WTC11 (cell line): Measurements from ENCODE around the gene MICAL3. TPM values are rescaled to one million over a fixed set of nuclear protein-coding genes. Genes with fewer than 3 reads are reported as not detected.

Source experiments
- ATAC-seq: fragments of 200-7000 bp; cut with Tn5 transposase; 2 replicates; pipeline ENCODE4 v1.10.0; 2021; ENCODE audit warnings: mild to moderate bottlenecking, moderate library complexity
- CTCF ChIA-PET: fragments of 300-600 bp; sonication (Branson Sonifier 250); formaldehyde crosslinking; loops from one replicate; lab custom pipeline; 2021; ENCODE audit warnings: antibody characterized with exemption; lab: Charles Lee
- POLR2A ChIA-PET: fragments of 350-600 bp; sonication (Branson Sonifier 250); formaldehyde crosslinking; loops from one replicate; lab custom pipeline; 2021; ENCODE audit warnings: antibody characterized with exemption; lab: Charles Lee
- DNase-seq: peaks from one replicate; pipeline ENCODE4 v3.0.0; 2021; ENCODE audit warnings: low spot score
- H3K27ac Mint-ChIP-seq: 2 replicates; pipeline ENCODE4 v1.8.0; 2021; ENCODE audit warnings: mixed read lengths
- H3K27me3 Mint-ChIP-seq: 2 replicates; pipeline ENCODE4 v1.8.0; 2021; ENCODE audit warnings: low read depth, mild to moderate bottlenecking, moderate library complexity, mixed read lengths
- H3K36me3 Mint-ChIP-seq: 2 replicates; pipeline ENCODE4 v1.8.0; 2021; ENCODE audit warnings: mixed read lengths
- H3K4me1 Mint-ChIP-seq: 2 replicates; pipeline ENCODE4 v1.8.0; 2022; ENCODE audit warnings: mixed read lengths
- H3K4me3 Mint-ChIP-seq: 2 replicates; pipeline ENCODE4 v1.8.0; 2021; ENCODE audit warnings: mild to moderate bottlenecking, moderate library complexity, mixed read lengths
- H3K9me3 Mint-ChIP-seq: 2 replicates; pipeline ENCODE4 v1.8.0; 2021; ENCODE audit warnings: mixed read lengths
- AR ChIP-seq: fragments of 250-450 bp; sonication (Bioruptor Pico); IDR thresholded peaks from 2 replicates; pipeline ENCODE4 v1.9.0; 2021; ENCODE audit warnings: mild to moderate bottlenecking
- CTCF ChIP-seq: fragments of 200-600 bp; IDR thresholded peaks from 2 replicates; pipeline ENCODE4 v1.8.0; 2022; ENCODE audit warnings: antibody characterized with exemption
- E2F4 ChIP-seq: sonication (generic); formaldehyde crosslinking; IDR thresholded peaks from 2 replicates; pipeline ENCODE4 v1.8.1; 2022; ENCODE audit warnings: low read depth, mild to moderate bottlenecking, moderate library complexity, missing genetic modification reagents, borderline replicate concordance
- FOXK1 ChIP-seq: sonication (generic); formaldehyde crosslinking; IDR thresholded peaks from 2 replicates; pipeline ENCODE4 v1.8.0; 2022; ENCODE audit warnings: mild to moderate bottlenecking, moderate library complexity, missing genetic modification reagents
- FOXP1 ChIP-seq: sonication (generic); formaldehyde crosslinking; IDR thresholded peaks from 2 replicates; pipeline ENCODE4 v1.8.0; 2022; ENCODE audit warnings: missing genetic modification reagents, mild to moderate bottlenecking, moderate library complexity, borderline replicate concordance
- GRHL2 ChIP-seq: fragments of 250-450 bp; sonication (Bioruptor Pico); IDR thresholded peaks from 2 replicates; pipeline ENCODE4 v1.8.0; 2022; ENCODE audit warnings: mild to moderate bottlenecking, moderate library complexity; ENCODE audit not compliant: insufficient replicate concordance, severe bottlenecking
- GTF2I ChIP-seq: fragments of 250-450 bp; sonication (Bioruptor Pico); conservative IDR thresholded peaks from 2 replicates; pipeline ENCODE4 v1.4.0; 2021; ENCODE audit warnings: mild to moderate bottlenecking
- SMAD3 ChIP-seq: sonication (generic); formaldehyde crosslinking; IDR thresholded peaks from 2 replicates; pipeline ENCODE4 v1.8.0; 2022; ENCODE audit warnings: missing genetic modification reagents, mild to moderate bottlenecking, borderline replicate concordance
- TEAD4 ChIP-seq: sonication (generic); formaldehyde crosslinking; IDR thresholded peaks from 2 replicates; pipeline ENCODE4 v1.8.0; 2022; ENCODE audit warnings: mild to moderate bottlenecking, missing genetic modification reagents
- ZNF263 ChIP-seq: sonication (generic); formaldehyde crosslinking; IDR thresholded peaks from 2 replicates; pipeline ENCODE4 v1.8.1; 2022; ENCODE audit warnings: low read depth, mild to moderate bottlenecking, moderate library complexity, missing genetic modification reagents
- total RNA-seq: library from RNA; stranded (reverse); gene quantifications from 3 replicates; pipeline ENCODE4 v1.2.3, GENCODE V29; 2021
- TF ChIP-seq, protein P1 (sequence below): sonication (generic); formaldehyde crosslinking; IDR thresholded peaks from 2 replicates; pipeline ENCODE4 v1.8.0; 2023; ENCODE audit warnings: missing genetic modification reagents, mild to moderate bottlenecking, borderline replicate concordance
- TF ChIP-seq, protein P2 (sequence below): sonication (generic); formaldehyde crosslinking; IDR thresholded peaks from 2 replicates; pipeline ENCODE4 v1.8.1; 2022; ENCODE audit warnings: mild to moderate bottlenecking, missing genetic modification reagents, moderate library complexity, borderline replicate concordance
- TF ChIP-seq, protein P3 (sequence below): sonication (generic); formaldehyde crosslinking; IDR thresholded peaks from 2 replicates; pipeline ENCODE4 v1.8.1; 2023; ENCODE audit warnings: mild to moderate bottlenecking, missing genetic modification reagents

Gene MICAL3
- total RNA-seq, 1 experiment from 2014 or later: 41.2 TPM

DNA sequence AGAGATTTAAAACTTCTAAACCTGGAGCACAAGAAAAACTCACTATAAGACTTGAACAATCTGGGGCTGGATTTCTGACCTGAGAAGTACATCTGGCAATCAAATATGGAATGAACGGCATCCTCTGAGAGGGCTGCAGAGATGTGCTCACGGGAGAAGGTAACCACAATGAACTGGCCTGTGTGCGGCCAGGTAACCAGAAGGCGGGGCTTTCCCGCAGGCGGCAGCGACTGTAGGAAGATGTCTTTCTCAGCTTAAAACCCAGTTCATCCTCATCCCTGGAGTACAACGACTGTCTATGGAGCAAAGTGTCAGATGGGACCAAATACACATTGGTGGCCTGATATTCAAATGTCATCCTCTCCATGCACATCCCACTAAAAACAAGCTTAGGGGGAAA lies 24.5 kb downstream of the MICAL3 start (continued):
- TF ChIP-seq CTCF (no peak), ZNF263 (CRISPR knock-in tag) (no peak), GRHL2 (no peak), FOXK1 (CRISPR knock-in tag) (no peak), TEAD4 (CRISPR knock-in tag) (no peak)
- TF ChIP-seq, protein P1, sequence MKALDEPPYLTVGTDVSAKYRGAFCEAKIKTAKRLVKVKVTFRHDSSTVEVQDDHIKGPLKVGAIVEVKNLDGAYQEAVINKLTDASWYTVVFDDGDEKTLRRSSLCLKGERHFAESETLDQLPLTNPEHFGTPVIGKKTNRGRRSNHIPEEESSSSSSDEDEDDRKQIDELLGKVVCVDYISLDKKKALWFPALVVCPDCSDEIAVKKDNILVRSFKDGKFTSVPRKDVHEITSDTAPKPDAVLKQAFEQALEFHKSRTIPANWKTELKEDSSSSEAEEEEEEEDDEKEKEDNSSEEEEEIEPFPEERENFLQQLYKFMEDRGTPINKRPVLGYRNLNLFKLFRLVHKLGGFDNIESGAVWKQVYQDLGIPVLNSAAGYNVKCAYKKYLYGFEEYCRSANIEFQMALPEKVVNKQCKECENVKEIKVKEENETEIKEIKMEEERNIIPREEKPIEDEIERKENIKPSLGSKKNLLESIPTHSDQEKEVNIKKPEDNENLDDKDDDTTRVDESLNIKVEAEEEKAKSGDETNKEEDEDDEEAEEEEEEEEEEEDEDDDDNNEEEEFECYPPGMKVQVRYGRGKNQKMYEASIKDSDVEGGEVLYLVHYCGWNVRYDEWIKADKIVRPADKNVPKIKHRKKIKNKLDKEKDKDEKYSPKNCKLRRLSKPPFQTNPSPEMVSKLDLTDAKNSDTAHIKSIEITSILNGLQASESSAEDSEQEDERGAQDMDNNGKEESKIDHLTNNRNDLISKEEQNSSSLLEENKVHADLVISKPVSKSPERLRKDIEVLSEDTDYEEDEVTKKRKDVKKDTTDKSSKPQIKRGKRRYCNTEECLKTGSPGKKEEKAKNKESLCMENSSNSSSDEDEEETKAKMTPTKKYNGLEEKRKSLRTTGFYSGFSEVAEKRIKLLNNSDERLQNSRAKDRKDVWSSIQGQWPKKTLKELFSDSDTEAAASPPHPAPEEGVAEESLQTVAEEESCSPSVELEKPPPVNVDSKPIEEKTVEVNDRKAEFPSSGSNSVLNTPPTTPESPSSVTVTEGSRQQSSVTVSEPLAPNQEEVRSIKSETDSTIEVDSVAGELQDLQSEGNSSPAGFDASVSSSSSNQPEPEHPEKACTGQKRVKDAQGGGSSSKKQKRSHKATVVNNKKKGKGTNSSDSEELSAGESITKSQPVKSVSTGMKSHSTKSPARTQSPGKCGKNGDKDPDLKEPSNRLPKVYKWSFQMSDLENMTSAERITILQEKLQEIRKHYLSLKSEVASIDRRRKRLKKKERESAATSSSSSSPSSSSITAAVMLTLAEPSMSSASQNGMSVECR: no peak
- TF ChIP-seq, protein P2, sequence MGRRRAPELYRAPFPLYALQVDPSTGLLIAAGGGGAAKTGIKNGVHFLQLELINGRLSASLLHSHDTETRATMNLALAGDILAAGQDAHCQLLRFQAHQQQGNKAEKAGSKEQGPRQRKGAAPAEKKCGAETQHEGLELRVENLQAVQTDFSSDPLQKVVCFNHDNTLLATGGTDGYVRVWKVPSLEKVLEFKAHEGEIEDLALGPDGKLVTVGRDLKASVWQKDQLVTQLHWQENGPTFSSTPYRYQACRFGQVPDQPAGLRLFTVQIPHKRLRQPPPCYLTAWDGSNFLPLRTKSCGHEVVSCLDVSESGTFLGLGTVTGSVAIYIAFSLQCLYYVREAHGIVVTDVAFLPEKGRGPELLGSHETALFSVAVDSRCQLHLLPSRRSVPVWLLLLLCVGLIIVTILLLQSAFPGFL (CRISPR knock-in tag): no peak

DNA sequence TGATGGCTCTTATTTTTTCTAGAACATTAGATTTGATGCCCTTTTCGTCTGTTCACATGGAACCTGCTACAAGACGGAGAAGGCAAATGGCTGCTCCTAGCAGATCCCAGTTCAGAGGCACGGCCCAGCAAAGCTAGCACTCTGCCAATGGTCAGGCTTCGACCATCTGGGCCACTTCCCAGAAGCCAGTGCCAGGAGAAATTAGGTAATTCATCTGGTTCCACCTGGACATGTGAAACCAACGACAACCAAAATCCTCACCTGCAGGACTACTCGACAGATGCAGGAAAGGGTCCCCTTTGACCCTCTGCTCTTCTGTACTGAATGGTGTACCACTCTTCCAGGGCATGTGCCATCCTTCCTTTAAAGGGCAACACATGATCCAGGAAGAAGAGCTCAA lies 25.4 kb downstream of the MICAL3 start:
- H3K36me3 Mint-ChIP-seq: no peaks in the 10 kb centered on the region
- H3K4me1 Mint-ChIP-seq: peaks cover 19% of the 10 kb centered on the region
- H3K4me3 Mint-ChIP-seq: no peak overlapping the region
- POLR2A ChIA-PET: no interaction called here
- H3K9me3 Mint-ChIP-seq: no peaks in the 10 kb centered on the region
- no peak overlapping the region for H3K27ac Mint-ChIP-seq
- DNase-seq (no peak), ATAC-seq (no peak)
- CTCF ChIA-PET: interaction anchor here (0.6 to 1.9 kb wide), 2 partner anchors 77 to 244 kb away, joined by 3 to 7 read pairs; no protein-coding TSS in a partner anchor
- peaks cover 4% of the 10 kb centered on the region for H3K27me3 Mint-ChIP-seq
- TF ChIP-seq, protein P3, sequence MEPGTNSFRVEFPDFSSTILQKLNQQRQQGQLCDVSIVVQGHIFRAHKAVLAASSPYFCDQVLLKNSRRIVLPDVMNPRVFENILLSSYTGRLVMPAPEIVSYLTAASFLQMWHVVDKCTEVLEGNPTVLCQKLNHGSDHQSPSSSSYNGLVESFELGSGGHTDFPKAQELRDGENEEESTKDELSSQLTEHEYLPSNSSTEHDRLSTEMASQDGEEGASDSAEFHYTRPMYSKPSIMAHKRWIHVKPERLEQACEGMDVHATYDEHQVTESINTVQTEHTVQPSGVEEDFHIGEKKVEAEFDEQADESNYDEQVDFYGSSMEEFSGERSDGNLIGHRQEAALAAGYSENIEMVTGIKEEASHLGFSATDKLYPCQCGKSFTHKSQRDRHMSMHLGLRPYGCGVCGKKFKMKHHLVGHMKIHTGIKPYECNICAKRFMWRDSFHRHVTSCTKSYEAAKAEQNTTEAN (CRISPR knock-in tag): no peak
- TF ChIP-seq AR: no peak

DNA sequence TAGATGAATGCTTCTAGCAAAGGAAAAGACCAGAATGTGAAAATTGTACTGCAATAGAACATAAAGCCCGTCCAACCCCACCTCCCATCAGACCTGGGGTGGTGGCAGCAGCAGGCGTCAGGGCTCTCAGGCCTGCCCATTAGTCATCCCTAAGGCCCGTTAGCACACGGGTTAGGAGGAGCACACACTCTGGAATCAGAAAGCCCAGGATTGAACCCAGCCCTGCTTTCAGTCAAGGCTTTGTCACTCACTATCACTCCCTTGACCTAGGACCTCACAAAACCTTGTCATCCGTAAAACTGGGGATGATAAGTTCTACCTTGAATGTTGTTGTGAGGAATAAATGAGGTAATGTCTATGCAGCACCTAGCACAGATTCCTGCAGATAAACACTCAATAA lies 26.9 kb downstream of the MICAL3 start:
- POLR2A ChIA-PET: no interaction called here
- DNase-seq (no peak), ATAC-seq (no peak)
- CTCF ChIA-PET: no interaction called here
- Mint-ChIP-seq H3K27ac (no peak overlapping the region; the same call in 1 of the 2 replicates), H3K27me3 (peaks cover 4% of the 10 kb centered on the region), H3K9me3 (no peaks in the 10 kb centered on the region), H3K36me3 (no peaks in the 10 kb centered on the region), H3K4me1 (peaks cover 27% of the 10 kb centered on the region), H3K4me3 (no peak overlapping the region)
- no peak for TF ChIP-seq ZNF263 (CRISPR knock-in tag)
- TF ChIP-seq FOXP1 (CRISPR knock-in tag): no peak
- TF ChIP-seq, protein P1: no peak
- no peak for TF ChIP-seq GTF2I (CRISPR knock-in tag)
- no peak for TF ChIP-seq SMAD3 (CRISPR knock-in tag)
- no peak for TF ChIP-seq E2F4
